Measurements from ENCODE around the gene CDHR5. TPM values are rescaled to one million over a fixed set of nuclear protein-coding genes. Genes with fewer than 3 reads are reported as not detected.

Gene CDHR5
- total RNA-seq, 4 donors from 2014 or later = 256 to 1,063 (median 597) TPM

DNA sequence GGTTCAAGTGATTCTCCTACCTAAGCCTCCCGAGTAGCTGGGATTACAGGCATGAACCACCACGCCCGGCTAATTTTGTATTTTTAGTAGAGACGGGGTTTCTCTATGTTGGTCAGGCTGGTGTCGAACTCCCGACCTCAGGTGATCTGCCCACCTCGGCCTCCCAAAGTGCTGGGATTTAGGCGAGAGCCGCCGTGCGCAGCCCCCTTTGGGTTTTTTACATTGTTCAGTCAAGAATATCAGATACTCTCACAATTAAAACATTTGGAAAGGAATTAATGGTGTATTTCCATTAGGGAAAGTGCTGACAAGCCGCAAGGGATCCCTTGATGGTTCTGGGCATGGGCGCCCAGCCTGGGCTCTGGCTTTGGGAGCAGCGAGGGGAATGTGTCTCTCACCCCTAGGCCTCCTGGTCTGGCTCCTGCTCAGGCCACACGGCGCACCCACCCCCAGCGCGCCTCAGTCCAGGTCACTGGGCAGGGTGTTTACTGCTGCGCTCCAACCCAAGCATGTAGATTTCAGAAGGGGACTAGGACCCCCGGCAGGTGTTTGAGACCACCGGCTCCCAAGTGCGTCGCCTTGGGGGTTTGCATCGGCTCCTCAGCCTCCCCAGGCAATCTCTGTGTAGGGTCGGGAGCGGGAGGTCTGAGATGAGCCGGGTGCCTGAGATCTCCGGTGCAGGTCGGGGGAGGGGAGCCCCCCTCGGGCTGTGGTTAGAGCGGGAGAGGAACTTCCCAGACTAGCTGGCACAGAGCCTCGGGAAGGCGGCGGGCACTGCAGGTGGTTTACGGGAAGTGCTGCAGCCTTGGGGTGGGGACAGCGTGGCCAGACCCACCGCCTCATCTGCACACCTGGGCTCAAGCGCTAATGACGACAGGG lies 8.2 kb downstream of the CDHR5 start:
- in situ Hi-C loops (cut with MboI; ENCODE audit: low pct_ligation_motif_present in 1 of 4, low pct_unique_long_range_greater_than_20kb in 1 of 4, low sequenced_read_pairs in 3 of 4) = no loop called here
- 60 to 77% methylated on average over 1 to 37 of the region's 39 CpGs for WGBS, 2 donors (ENCODE audit: low coverage in 1 of 2)
- intact Hi-C loops (cut with DNase I; ENCODE audit: low total_unique reads) = no loop called here
- no peak for DNase-seq
- H3K4me3 ChIP-seq = peak overlapping the region in 3 of 4 donors; percentile 51 to 78 (median 67)
- H3K4me1 ChIP-seq = peaks cover 20 to 46% (median 36%) of the 10 kb centered on the region in 4 donors
- H3K27me3 ChIP-seq = no peaks in the 10 kb centered on the region
- peaks cover 0 to under 1% (median under 1%) of the 10 kb centered on the region in 4 donors for H3K36me3 ChIP-seq
- peak overlapping the region; percentile 92 to 99 (median 96) for H3K27ac ChIP-seq
- no peak for TF ChIP-seq POLR2A (IDR thresholded peaks at IDR 0.05)
- peak in 1 of 3 donors; percentile 0 for TF ChIP-seq POLR2AphosphoS5 (IDR thresholded peaks at IDR 0.05)
- H3K9me3 ChIP-seq = no peaks in the 10 kb centered on the region

DNA sequence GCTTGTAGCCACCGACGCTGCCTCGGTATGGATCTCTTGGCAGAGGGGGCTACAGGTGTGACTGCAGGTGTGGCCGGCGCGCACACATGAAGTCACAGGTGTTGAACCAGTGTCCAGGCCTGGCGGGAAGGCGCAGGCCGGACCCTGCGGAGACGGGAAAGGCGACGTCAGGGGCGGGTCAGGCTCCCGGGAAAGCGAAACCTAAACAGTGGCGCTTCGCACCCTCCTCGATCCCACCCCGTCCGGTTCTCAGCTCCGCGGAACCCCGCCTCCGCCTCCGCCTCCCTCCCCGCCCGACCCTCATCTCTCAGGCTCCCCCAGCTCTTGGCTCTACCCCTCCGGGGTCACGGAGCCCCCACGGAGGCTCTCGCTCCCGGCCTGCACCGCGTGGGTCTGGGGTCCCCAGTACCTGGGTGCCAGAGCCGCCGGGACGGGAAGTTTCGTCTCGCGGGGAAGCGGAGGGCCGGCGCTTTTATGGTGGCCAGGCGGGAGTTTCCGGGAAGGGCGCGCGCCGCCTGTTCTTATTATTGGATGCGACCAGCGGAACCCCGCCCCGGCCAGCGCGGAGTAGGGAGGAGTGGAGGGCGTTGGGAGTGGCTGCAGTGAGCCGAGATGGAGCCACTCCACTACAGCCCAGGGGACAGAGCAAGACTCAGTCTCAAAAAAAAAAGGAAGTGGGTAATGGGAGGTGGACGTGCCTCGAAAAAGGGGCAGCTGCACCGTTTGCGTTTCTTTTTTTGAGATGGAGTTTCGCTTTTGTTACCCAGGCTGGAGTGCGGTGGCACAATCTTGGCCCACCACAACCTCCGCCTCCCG lies 9.0 kb downstream of the CDHR5 start, which contains the start of gene IRF7:
Gene IRF7, minus strand, starts transcription at position 447 of the 816 bp plus-strand sequence. CDS start 586 bp downstream, outside the sequence.
- peak; percentile 98 for DNase-seq
- Histone ChIP-seq H3K9me3 (no peaks in the 10 kb centered on the region), H3K36me3 (peaks cover 0 to 9% (median 5%) of the 10 kb centered on the region in 4 donors), H3K4me3 (peak within 1 kb of the TSS; percentile 51 to 82 (median 72)), H3K4me1 (peaks cover 20 to 48% (median 37%) of the 10 kb centered on the region in 4 donors), H3K27me3 (no peaks in the 10 kb centered on the region), H3K27ac (peak within 1 kb of the TSS; percentile 92 to 99 (median 96))
- TF ChIP-seq, protein P1, sequence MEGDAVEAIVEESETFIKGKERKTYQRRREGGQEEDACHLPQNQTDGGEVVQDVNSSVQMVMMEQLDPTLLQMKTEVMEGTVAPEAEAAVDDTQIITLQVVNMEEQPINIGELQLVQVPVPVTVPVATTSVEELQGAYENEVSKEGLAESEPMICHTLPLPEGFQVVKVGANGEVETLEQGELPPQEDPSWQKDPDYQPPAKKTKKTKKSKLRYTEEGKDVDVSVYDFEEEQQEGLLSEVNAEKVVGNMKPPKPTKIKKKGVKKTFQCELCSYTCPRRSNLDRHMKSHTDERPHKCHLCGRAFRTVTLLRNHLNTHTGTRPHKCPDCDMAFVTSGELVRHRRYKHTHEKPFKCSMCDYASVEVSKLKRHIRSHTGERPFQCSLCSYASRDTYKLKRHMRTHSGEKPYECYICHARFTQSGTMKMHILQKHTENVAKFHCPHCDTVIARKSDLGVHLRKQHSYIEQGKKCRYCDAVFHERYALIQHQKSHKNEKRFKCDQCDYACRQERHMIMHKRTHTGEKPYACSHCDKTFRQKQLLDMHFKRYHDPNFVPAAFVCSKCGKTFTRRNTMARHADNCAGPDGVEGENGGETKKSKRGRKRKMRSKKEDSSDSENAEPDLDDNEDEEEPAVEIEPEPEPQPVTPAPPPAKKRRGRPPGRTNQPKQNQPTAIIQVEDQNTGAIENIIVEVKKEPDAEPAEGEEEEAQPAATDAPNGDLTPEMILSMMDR (IDR thresholded peaks at IDR 0.05) = no peak
- TF ChIP-seq EP300 (IDR thresholded peaks at IDR 0.05; ENCODE audit: low read depth) (no peak), POLR2AphosphoS5 (IDR thresholded peaks at IDR 0.05) (peak; percentile 74 to 93 (median 85)), POLR2A (IDR thresholded peaks at IDR 0.05) (peak; percentile 93)
- in situ Hi-C loops (cut with MboI; ENCODE audit: low pct_ligation_motif_present in 1 of 4, low pct_unique_long_range_greater_than_20kb in 1 of 4, low sequenced_read_pairs in 3 of 4) = no loop called here
- intact Hi-C loops (cut with DNase I; ENCODE audit: low total_unique reads) = no loop called here
- 4 to 17% methylated on average over 9 to 57 of the region's 66 CpGs for WGBS, 2 donors (ENCODE audit: low coverage in 1 of 2)

- H3K27me3 ChIP-seq = no peaks in the 10 kb centered on the region
- peak overlapping the region; percentile 92 to 99 (median 96) for H3K27ac ChIP-seq
- peaks cover 20 to 48% (median 37%) of the 10 kb centered on the region in 4 donors for H3K4me1 ChIP-seq
- peak; percentile 61 for DNase-seq
- peak overlapping the region; percentile 51 to 82 (median 72) for H3K4me3 ChIP-seq
- H3K36me3 ChIP-seq = peaks cover 0 to 16% (median 8%) of the 10 kb centered on the region in 4 donors
- TF ChIP-seq, protein P1 (IDR thresholded peaks at IDR 0.05) = no peak
- TF ChIP-seq EP300 (IDR thresholded peaks at IDR 0.05; ENCODE audit: low read depth) (no peak), POLR2AphosphoS5 (IDR thresholded peaks at IDR 0.05) (no peak), POLR2A (IDR thresholded peaks at IDR 0.05) (no peak)
- in situ Hi-C loops (cut with MboI; ENCODE audit: low pct_ligation_motif_present in 1 of 4, low pct_unique_long_range_greater_than_20kb in 1 of 4, low sequenced_read_pairs in 3 of 4) = no loop called here
- H3K9me3 ChIP-seq = no peaks in the 10 kb centered on the region
- intact Hi-C loops (cut with DNase I; ENCODE audit: low total_unique reads) = no loop called here
- WGBS, 2 donors (ENCODE audit: low coverage in 1 of 2) = 44% methylated on average over 54 of the region's 68 CpGs; no CpG with 5 or more reads in 1 of the 2 donors
These were observed 9.9 kb downstream of the CDHR5 start for GRCh38 chr11:614623-615503.

- intact Hi-C loops (cut with DNase I; ENCODE audit: low total_unique reads) = no loop called here
- Histone ChIP-seq H3K36me3 (peaks cover 0 to 22% (median 9%) of the 10 kb centered on the region in 4 donors), H3K27me3 (no peaks in the 10 kb centered on the region), H3K4me3 (peak overlapping the region in 2 of 4 donors; percentile 13 to 78), H3K4me1 (peaks cover 20 to 48% (median 37%) of the 10 kb centered on the region in 4 donors), H3K9me3 (no peaks in the 10 kb centered on the region), H3K27ac (peak overlapping the region; percentile 92 to 99 (median 96))
- WGBS, 2 donors (ENCODE audit: low coverage in 1 of 2) = 54% methylated on average over 13 of the region's 14 CpGs; no CpG with 5 or more reads in 1 of the 2 donors
- peak; percentile 32 for DNase-seq
- in situ Hi-C loops (cut with MboI; ENCODE audit: low pct_ligation_motif_present in 1 of 4, low pct_unique_long_range_greater_than_20kb in 1 of 4, low sequenced_read_pairs in 3 of 4) = no loop called here
- TF ChIP-seq EP300 (IDR thresholded peaks at IDR 0.05; ENCODE audit: low read depth) (no peak), POLR2AphosphoS5 (IDR thresholded peaks at IDR 0.05) (no peak), POLR2A (IDR thresholded peaks at IDR 0.05) (no peak)
- TF ChIP-seq, protein P1 (IDR thresholded peaks at IDR 0.05) = no peak
These were observed 10.6 kb downstream of the CDHR5 start for GRCh38 chr11:614021-614622.
